BE2C (cell line): ENCODE data around the gene HRNR.

Source experiments
- DNase-seq: peaks from one replicate; pipeline ENCODE4 v3.0.0-alpha.2; 2020
- H3K27me3 ChIP-seq: fragments of 250-450 bp; sonication (Bioruptor Pico); 2 replicates; pipeline ENCODE4 v1.5.1; 2020; ENCODE audit warnings: mild to moderate bottlenecking
- H3K36me3 ChIP-seq: fragments of 250-450 bp; sonication (Bioruptor Pico); 2 replicates; pipeline ENCODE4 v1.5.1; 2020; ENCODE audit warnings: mild to moderate bottlenecking
- H3K4me1 ChIP-seq: fragments of 250-450 bp; sonication (Bioruptor Pico); 2 replicates; pipeline ENCODE4 v1.5.1; 2020
- H3K4me3 ChIP-seq: 2 replicates; pipeline ENCODE4 v1.5.1; 2011; ENCODE audit warnings: low read depth, low read length
- H3K9me3 ChIP-seq: fragments of 250-450 bp; sonication (Bioruptor Pico); 2 replicates; pipeline ENCODE4 v1.5.1; 2020
- CTCF ChIP-seq: IDR thresholded peaks from 2 replicates; pipeline ENCODE4 v1.5.1; 2012; ENCODE audit warnings: mild to moderate bottlenecking, low read depth, low read length

The HRNR gene

GRCh38 chr1:152190589-152190988 is 33.4 kb downstream of the HRNR start:
- DNase-seq = no peak
- Histone ChIP-seq H3K4me3 (no peak overlapping the region), H3K27me3 (no peaks in the 10 kb centered on the region; the same call in 1 of the 2 replicates), H3K4me1 (no peaks in the 10 kb centered on the region), H3K9me3 (no peaks in the 10 kb centered on the region), H3K36me3 (no peaks in the 10 kb centered on the region)
- TF ChIP-seq CTCF = no peak

GRCh38 chr1:152189657-152190442 is 34.1 kb downstream of the HRNR start:
- Histone ChIP-seq H3K36me3 (no peaks in the 10 kb centered on the region), H3K4me3 (no peak overlapping the region), H3K9me3 (no peaks in the 10 kb centered on the region), H3K27me3 (no peaks in the 10 kb centered on the region; the same call in 1 of the 2 replicates), H3K4me1 (no peaks in the 10 kb centered on the region)
- peak; percentile 81 for TF ChIP-seq CTCF
- peak; percentile 60 for DNase-seq

GRCh38 chr1:152188673-152189591 is 35.1 kb downstream of the HRNR start:
- peak; percentile 77 for TF ChIP-seq CTCF
- H3K4me1 ChIP-seq = no peaks in the 10 kb centered on the region
- H3K9me3 ChIP-seq = no peaks in the 10 kb centered on the region
- no peak overlapping the region for H3K4me3 ChIP-seq
- no peaks in the 10 kb centered on the region; the same call in 1 of the 2 replicates for H3K27me3 ChIP-seq
- DNase-seq = peak; percentile 46
- no peaks in the 10 kb centered on the region for H3K36me3 ChIP-seq

- H3K9me3 ChIP-seq = no peaks in the 10 kb centered on the region
- no peak for TF ChIP-seq CTCF
- H3K4me1 ChIP-seq = no peaks in the 10 kb centered on the region
- DNase-seq = no peak
- no peak overlapping the region for H3K4me3 ChIP-seq
- H3K36me3 ChIP-seq = no peaks in the 10 kb centered on the region
- H3K27me3 ChIP-seq = no peaks in the 10 kb centered on the region; the same call in 1 of the 2 replicates
Measured at GRCh38 chr1:152186556-152187285, 37.3 kb downstream of the HRNR start.

GRCh38 chr1:152185544-152186391 is 38.2 kb downstream of the HRNR start:
- Histone ChIP-seq H3K27me3 (no peaks in the 10 kb centered on the region; the same call in 1 of the 2 replicates), H3K4me1 (no peaks in the 10 kb centered on the region), H3K9me3 (no peaks in the 10 kb centered on the region), H3K36me3 (no peaks in the 10 kb centered on the region), H3K4me3 (no peak overlapping the region)
- peak; percentile 61 for TF ChIP-seq CTCF
- DNase-seq = peak; percentile 28
